ENCODE measurements around the gene RARB.

- TF ChIP-seq CTCF (IDR thresholded peaks at IDR 0.05) (no peak), POLR2A (IDR thresholded peaks at IDR 0.05) (no peak)
These were observed 80.4 kb downstream of the RARB start for GRCh38 chr3:25508433-25508832.
